Mononuclear cell (primary cell): ENCODE data around the gene ZNF793. TPM values are rescaled to one million over a fixed set of nuclear protein-coding genes. Genes with fewer than 3 reads are reported as not detected.

Experiments
- H3K27me3 ChIP-seq: 2 replicates; pipeline ENCODE4 v1.6.0; 2011; ENCODE audit warnings: low read length, control low read depth; ENCODE audit not compliant: insufficient read depth
- H3K4me1 ChIP-seq: 2 replicates; pipeline ENCODE4 v1.5.1; 2011; ENCODE audit warnings: mild to moderate bottlenecking, low read length, control low read depth; ENCODE audit not compliant: insufficient read depth
- H3K4me3 ChIP-seq: 2 replicates; pipeline ENCODE4 v1.5.1; 2011; ENCODE audit warnings: mild to moderate bottlenecking, low read length, moderate library complexity
- H3K9me3 ChIP-seq: 2 replicates; pipeline ENCODE4 v1.5.1; 2011; ENCODE audit warnings: low read depth, mild to moderate bottlenecking, control low read depth, low read length
- total RNA-seq: library from RNA; depleted of rRNA; stranded (reverse); fragments of >200 nt; gene quantifications from one replicate; pipeline ENCODE4 v1.2.3, GENCODE V29; 2012

The ZNF793 gene
- total RNA-seq, 1 donor, result 2.8 TPM

DNA sequence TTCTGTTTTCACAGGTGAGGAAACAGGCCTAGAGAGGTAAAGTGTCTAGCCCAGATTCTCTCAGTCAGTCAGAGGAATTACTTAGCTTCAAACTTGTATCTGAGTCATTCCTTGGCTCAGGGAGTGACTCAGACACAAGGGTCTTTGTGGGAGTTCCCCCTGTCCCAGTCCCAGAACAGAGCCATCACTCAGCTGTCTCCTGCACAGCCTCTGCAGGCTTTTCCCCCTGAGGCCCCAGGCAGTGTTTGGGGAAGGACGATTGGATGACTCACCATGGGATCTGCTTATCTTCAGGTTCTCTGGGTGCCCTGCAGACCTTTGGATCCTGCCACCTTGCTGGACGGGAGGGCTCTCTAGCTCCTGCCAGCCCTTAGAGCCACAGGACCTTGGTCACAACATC, 13.2 kb downstream of the ZNF793 start:
- Histone ChIP-seq H3K27me3 (no peaks in the 10 kb centered on the region), H3K4me1 (no peaks in the 10 kb centered on the region), H3K4me3 (no peak overlapping the region), H3K9me3 (peaks cover 15% of the 10 kb centered on the region)

DNA sequence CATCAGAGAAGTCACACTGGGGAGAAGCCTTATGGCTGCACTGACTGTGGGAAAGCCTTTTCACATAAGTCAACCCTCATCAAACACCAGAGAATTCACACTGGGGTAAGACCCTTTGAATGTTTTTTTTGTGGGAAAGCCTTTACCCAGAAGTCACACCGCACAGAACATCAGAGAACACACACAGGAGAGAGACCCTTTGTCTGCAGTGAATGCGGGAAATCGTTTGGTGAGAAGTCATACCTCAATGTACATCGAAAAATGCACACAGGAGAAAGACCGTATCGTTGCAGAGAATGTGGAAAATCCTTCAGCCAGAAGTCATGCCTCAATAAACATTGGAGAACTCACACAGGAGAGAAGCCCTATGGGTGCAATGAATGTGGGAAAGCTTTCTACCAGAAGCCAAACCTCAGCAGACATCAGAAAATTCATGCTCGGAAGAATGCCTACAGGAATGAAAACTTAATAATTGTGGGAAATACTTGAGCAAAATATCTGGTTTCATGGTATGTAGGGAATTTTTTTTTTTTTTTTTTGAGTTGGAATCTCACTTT, 30.7 kb downstream of the ZNF793 start:
- H3K27me3 ChIP-seq, result no peaks in the 10 kb centered on the region
- peaks cover 59% of the 10 kb centered on the region for H3K9me3 ChIP-seq
- no peak overlapping the region for H3K4me3 ChIP-seq
- H3K4me1 ChIP-seq, result no peaks in the 10 kb centered on the region

GRCh38 chr19:37551129-37551993, 44.6 kb downstream of the ZNF793 start:
- Histone ChIP-seq H3K4me3 (peak overlapping the region; percentile 45), H3K9me3 (peaks cover 53% of the 10 kb centered on the region), H3K4me1 (no peaks in the 10 kb centered on the region), H3K27me3 (no peaks in the 10 kb centered on the region)

DNA sequence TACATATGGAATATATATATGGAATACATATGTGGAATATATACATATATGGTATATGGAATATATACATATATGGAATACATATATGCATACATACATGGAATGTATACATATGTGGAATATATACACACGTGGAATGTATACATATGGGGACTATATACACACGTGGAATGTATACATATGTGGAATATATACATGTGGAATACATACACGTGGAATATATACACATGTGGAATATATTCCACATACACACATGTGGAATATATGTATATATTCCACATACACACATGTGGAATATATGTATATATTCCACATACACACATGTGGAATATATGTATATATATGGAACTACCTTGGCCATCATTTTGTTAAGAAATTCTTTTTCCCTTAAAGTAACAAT, 56.8 kb downstream of the ZNF793 start:
- no peak overlapping the region for H3K4me3 ChIP-seq
- H3K9me3 ChIP-seq, result peaks cover 96% of the 10 kb centered on the region

DNA sequence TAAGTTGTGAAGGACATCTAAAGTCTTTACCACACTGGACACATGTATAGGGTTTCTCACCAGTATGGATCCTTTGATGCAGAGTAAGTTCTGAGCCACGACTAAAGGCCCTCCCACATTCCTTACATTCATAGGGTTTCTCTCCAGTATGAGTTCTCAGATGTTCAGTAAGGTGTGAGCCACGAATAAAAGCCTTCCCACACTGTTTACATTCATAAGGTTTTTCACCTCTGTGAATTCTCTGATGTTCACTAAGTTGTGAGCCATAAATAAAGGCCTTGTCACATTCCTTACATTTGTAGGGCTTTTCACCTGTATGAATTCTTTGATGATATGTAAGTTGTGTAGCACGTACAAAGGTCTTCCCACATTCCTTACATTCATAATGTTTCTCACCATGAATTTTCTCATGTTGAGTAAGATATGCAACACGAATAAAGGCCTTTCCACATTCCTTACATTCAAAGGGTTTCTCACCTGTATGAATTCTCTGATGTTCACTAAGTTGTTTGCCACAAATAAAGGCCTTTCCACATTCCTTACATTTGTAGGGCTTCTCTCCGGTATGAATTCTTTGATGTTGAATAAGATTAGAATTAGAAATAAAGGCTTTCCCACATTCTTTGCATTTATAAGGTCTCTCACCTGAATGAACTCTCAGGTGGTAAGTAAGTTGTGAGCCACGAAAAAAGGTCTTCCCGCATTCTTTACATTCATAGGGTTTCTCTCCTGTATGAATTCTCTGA, 58.1 kb downstream of the ZNF793 start:
- peaks cover 90% of the 10 kb centered on the region for H3K9me3 ChIP-seq
- no peak overlapping the region for H3K4me3 ChIP-seq
- no peaks in the 10 kb centered on the region for H3K4me1 ChIP-seq
- no peaks in the 10 kb centered on the region for H3K27me3 ChIP-seq

More for the DNA sequence above, 56.8 kb downstream of the ZNF793 start:
- no peaks in the 10 kb centered on the region for H3K4me1 ChIP-seq
- H3K27me3 ChIP-seq, result no peaks in the 10 kb centered on the region

DNA sequence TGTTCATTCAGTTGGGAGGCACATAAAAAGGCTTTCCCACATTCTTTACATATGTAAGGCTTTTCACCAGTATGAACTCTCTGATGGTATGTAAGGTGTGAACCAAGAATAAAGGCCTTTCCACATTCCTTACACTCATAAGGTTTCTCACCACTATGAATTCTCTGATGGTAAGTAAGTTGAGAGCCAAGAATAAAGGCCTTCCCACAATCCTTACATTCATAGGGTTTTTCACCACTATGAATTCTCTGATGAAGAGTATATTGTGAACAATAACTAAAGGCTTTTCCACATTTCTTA, 58.6 kb downstream of the ZNF793 start:
- H3K9me3 ChIP-seq, result peaks cover 88% of the 10 kb centered on the region
- no peaks in the 10 kb centered on the region for H3K4me1 ChIP-seq
- no peak overlapping the region for H3K4me3 ChIP-seq

GRCh38 chr19:37572203-37572602, 65.5 kb downstream of the ZNF793 start:
- H3K4me1 ChIP-seq, result no peaks in the 10 kb centered on the region
- no peaks in the 10 kb centered on the region for H3K27me3 ChIP-seq
- H3K9me3 ChIP-seq, result peaks cover 19% of the 10 kb centered on the region
- H3K4me3 ChIP-seq, result no peak overlapping the region

More for the DNA sequence above, 58.6 kb downstream of the ZNF793 start:
- H3K27me3 ChIP-seq, result no peaks in the 10 kb centered on the region

GRCh38 chr19:37583340-37583739, 76.6 kb downstream of the ZNF793 start:
- Histone ChIP-seq H3K27me3 (no peaks in the 10 kb centered on the region), H3K4me3 (no peak overlapping the region), H3K4me1 (no peaks in the 10 kb centered on the region), H3K9me3 (peaks cover 74% of the 10 kb centered on the region)

Other genes with a start within 250 kb of the ZNF793 start
- gene ZNF527, start 135.8 kb upstream of the ZNF793 start, total RNA-seq, result 8.9 TPM
- gene ZNF569, start 39.5 kb upstream of the ZNF793 start, total RNA-seq, result 6.0 TPM
- 13.5 TPM for gene ZNF570, start 37.6 kb upstream of the ZNF793 start, total RNA-seq
- 15.6 TPM for gene ZNF571, start 87.9 kb downstream of the ZNF793 start, total RNA-seq
- gene ZNF540, start 87.9 kb downstream of the ZNF793 start, total RNA-seq, result 7.5 TPM
- 6.6 TPM for gene ZFP30, start 148.5 kb downstream of the ZNF793 start, total RNA-seq
- 0.73 TPM for gene ZNF607, start 212.8 kb downstream of the ZNF793 start, total RNA-seq